RWPE2 (cell line): ENCODE results near the gene KRAS.

ENCODE experiments used
- ATAC-seq: fragments of 200-7000 bp; cut with Tn5 transposase; 3 replicates; pipeline ENCODE4 v1.9.1; 2021; ENCODE audit warnings: low read depth
- DNase-seq: peaks from one replicate; pipeline ENCODE4 v3.0.0-alpha.2; 2020; ENCODE audit warnings: low spot score
- H3K27ac ChIP-seq: fragments of 450-650 bp; 2 replicates; pipeline ENCODE4 v1.5.1; 2017; ENCODE audit warnings: mild to moderate bottlenecking; ENCODE audit not compliant: poor library complexity, severe bottlenecking
- H3K27me3 ChIP-seq: fragments of 250-450 bp; sonication (Bioruptor Pico); 2 replicates; pipeline ENCODE4 v1.5.1; 2021; ENCODE audit warnings: mild to moderate bottlenecking, moderate library complexity; ENCODE audit not compliant: insufficient read depth, poor library complexity, severe bottlenecking
- H3K36me3 ChIP-seq: fragments of 250-450 bp; sonication (Bioruptor Pico); 2 replicates; pipeline ENCODE4 v1.5.1; 2020; ENCODE audit warnings: low read depth, mild to moderate bottlenecking, moderate library complexity
- H3K4me1 ChIP-seq: fragments of 250-450 bp; sonication (Bioruptor Pico); 2 replicates; pipeline ENCODE4 v1.5.1; 2021; ENCODE audit warnings: mild to moderate bottlenecking, moderate library complexity; ENCODE audit not compliant: insufficient read depth, poor library complexity, severe bottlenecking
- H3K4me3 ChIP-seq: fragments of 250-450 bp; sonication (Bioruptor Pico); 2 replicates; pipeline ENCODE4 v1.5.1; 2021; ENCODE audit warnings: mild to moderate bottlenecking, moderate library complexity; ENCODE audit not compliant: severe bottlenecking
- H3K9me3 ChIP-seq: fragments of 250-450 bp; sonication (Bioruptor Pico); 2 replicates; pipeline ENCODE4 v1.5.1; 2021; ENCODE audit warnings: mild to moderate bottlenecking, moderate library complexity; ENCODE audit not compliant: severe bottlenecking
- CTCF ChIP-seq: fragments of 450-650 bp; IDR thresholded peaks from one replicate; pipeline ENCODE4 v1.5.1; 2017; ENCODE audit warnings: mild to moderate bottlenecking, moderate library complexity; ENCODE audit not compliant: poor library complexity, severe bottlenecking

Gene KRAS

DNA sequence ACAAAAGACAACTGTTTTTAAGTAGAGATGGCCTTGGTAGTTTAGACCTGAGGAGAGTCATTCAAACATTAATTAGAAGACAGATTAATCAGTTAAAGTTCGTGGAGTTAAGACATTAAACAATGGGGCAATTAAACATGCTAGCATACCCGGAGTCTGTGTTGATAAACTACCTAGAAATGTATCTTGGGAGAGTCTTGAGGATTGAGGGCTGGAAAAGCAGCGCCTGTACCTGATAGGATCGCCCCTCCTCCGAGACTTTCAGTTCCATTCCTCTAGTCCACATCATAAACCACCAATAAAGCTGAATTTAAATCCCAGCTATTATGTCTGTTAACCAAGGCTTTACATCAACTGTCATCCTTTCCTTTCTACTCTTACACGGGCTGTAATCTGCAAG is 1.0 kb upstream of the KRAS start:
- Histone ChIP-seq H3K4me3 (peak overlapping the region; percentile 71), H3K27me3 (no peaks in the 10 kb centered on the region), H3K4me1 (no peaks in the 10 kb centered on the region), H3K36me3 (no peaks in the 10 kb centered on the region), H3K9me3 (no peaks in the 10 kb centered on the region), H3K27ac (no peak overlapping the region)
- ATAC-seq (no peak), DNase-seq (no peak)
- no peak for TF ChIP-seq CTCF

DNA sequence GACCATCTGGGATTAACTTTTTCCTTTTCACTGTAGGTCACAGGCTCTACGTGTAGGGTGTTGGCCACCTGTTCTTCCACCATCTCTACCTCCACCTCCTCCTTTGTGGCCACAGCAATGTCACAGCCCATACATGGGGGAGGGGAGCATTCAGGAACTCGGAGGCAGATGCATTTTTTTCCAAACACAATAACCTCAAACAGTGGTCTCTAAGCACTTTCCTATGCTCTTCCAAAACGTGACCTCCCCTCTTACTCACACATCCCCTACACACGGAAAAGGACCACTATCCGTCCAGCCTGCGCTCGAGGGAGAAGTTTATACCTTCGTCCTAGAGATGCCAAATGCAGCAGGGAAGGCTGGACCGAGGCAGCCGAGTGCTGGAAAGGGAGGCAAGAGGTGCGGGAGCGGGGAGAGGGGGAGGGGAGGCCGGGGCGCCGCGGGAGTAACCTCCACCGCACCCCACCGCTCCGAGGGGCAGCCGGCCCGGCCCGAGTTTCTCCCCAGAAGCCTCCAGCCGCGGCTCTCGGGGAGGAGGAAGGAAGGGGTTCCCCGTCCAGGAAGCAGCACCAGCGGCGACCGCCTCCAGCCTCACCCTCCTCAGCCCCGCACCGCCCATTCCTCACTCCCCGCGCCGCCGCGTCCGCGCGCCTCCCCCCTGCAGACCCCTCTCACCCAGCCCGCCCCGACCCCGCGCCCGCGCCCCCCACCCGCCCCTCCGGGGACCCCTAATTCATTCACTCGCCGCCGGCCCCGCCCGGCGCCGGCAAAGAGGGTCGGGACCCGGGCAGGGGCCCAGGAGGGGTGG is 594 bp downstream of the KRAS start:
- Histone ChIP-seq H3K9me3 (no peaks in the 10 kb centered on the region), H3K27me3 (no peaks in the 10 kb centered on the region), H3K36me3 (no peaks in the 10 kb centered on the region; the same call in 1 of the 2 replicates), H3K4me1 (no peaks in the 10 kb centered on the region), H3K27ac (peak overlapping the region; percentile 36), H3K4me3 (peak overlapping the region; percentile 71)
- DNase-seq (no peak), ATAC-seq (peak; percentile 44)
- no peak for TF ChIP-seq CTCF

- H3K4me1 ChIP-seq, result no peaks in the 10 kb centered on the region
- no peak for TF ChIP-seq CTCF
- no peak overlapping the region for H3K4me3 ChIP-seq
- H3K36me3 ChIP-seq, result no peaks in the 10 kb centered on the region; the same call in 1 of the 2 replicates
- H3K27ac ChIP-seq, result no peak overlapping the region
- no peaks in the 10 kb centered on the region for H3K27me3 ChIP-seq
- ATAC-seq, result no peak
- no peaks in the 10 kb centered on the region for H3K9me3 ChIP-seq
- no peak for DNase-seq
Measured at GRCh38 chr12:25248732-25249131, 2.0 kb downstream of the KRAS start.

- no peak for TF ChIP-seq CTCF
- ATAC-seq (no peak), DNase-seq (no peak)
- no peaks in the 10 kb centered on the region for H3K4me1 ChIP-seq
- H3K27me3 ChIP-seq, result no peaks in the 10 kb centered on the region
- H3K4me3 ChIP-seq, result no peak overlapping the region
- H3K36me3 ChIP-seq, result no peaks in the 10 kb centered on the region; the same call in 1 of the 2 replicates
- no peak overlapping the region for H3K27ac ChIP-seq
- no peaks in the 10 kb centered on the region for H3K9me3 ChIP-seq
Measured at GRCh38 chr12:25248137-25248536, 2.6 kb downstream of the KRAS start.

DNA sequence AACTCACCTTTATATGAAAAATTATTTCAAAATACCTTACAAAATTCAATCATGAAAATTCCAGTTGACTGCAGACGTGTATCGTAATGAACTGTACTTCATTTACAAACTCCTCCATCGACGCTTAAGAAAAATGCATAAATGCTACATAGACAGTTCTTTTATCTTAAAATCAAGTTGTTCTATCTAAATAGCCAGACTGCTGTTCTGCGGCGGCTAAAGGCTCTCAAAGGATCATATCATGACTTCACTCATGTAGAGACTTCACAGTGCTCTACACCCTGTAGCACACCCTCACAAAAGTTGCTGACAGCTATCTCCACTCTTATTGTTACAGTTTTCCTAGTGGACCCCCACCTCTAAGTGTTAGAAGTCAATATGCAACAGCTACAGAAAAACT is 5.2 kb downstream of the KRAS start:
- no peaks in the 10 kb centered on the region for H3K27me3 ChIP-seq
- no peak overlapping the region for H3K27ac ChIP-seq
- ATAC-seq (no peak), DNase-seq (no peak)
- H3K9me3 ChIP-seq, result no peaks in the 10 kb centered on the region
- H3K4me3 ChIP-seq, result no peak overlapping the region
- TF ChIP-seq CTCF, result no peak
- no peaks in the 10 kb centered on the region; the same call in 1 of the 2 replicates for H3K36me3 ChIP-seq
- H3K4me1 ChIP-seq, result no peaks in the 10 kb centered on the region
